SK-N-SH (cell line): ENCODE results near the gene MPO. TPM values are rescaled to one million over a fixed set of nuclear protein-coding genes. Genes with fewer than 3 reads are reported as not detected.

Experiments used
- CTCF ChIA-PET: fragments of 300-600, 350-600 bp; formaldehyde crosslinking; extraction: SDS; loops from one replicate; lab custom pipeline; 2021; lab: Yijun Ruan, JAX
- POLR2A ChIA-PET: fragments of 350-600 bp; sonication (Branson Sonifier 250); formaldehyde crosslinking; extraction: SDS; loops from one replicate; lab custom pipeline; 2020; ENCODE audit warnings: antibody characterized with exemption, inconsistent platforms; lab: Yijun Ruan, JAX
- DNase-seq: peaks from one replicate; pipeline ENCODE4 v3.0.0; 2012
- H2AFZ ChIP-seq: fragments of 200-600 bp; sonication (generic); 2 replicates; pipeline ENCODE4 v1.8.1; 2016; ENCODE audit warnings: antibody characterized with exemption, mild to moderate bottlenecking, low read depth
- H3F3A ChIP-seq: fragments of 200-600 bp; sonication (generic); replicated peaks from 2 replicates; pipeline ENCODE3; 2016; ENCODE audit warnings: antibody characterized with exemption, mild to moderate bottlenecking; ENCODE audit not compliant: insufficient read depth
- H3K27ac ChIP-seq, 2 experiments: fragments of 200-500 bp in 1 of 2; fragments of 200-600 bp in 1 of 2; sonication (Bioruptor generic) in 1 of 2; sonication (generic), shearing (Covaris generic) in 1 of 2; 2 replicates each; pipeline versions ENCODE4 v1.5.1 to v1.6.1; 2014 to 2016; ENCODE audit warnings: low read depth in 2 of 2, inconsistent platforms in 1 of 2, low read length in 1 of 2, mild to moderate bottlenecking in 1 of 2, mixed read lengths in 1 of 2
- H3K27me3 ChIP-seq: fragments of 200-600 bp; sonication (generic), shearing (Covaris generic); 2 replicates; pipeline ENCODE4 v1.6.1; 2016; ENCODE audit warnings: mixed run types; ENCODE audit not compliant: insufficient read depth
- H3K36me3 ChIP-seq, 2 experiments: fragments of 200-500 bp in 1 of 2; fragments of 200-600 bp in 1 of 2; sonication (Bioruptor generic) in 1 of 2; sonication (generic) in 1 of 2; replicated peaks in 1 of 2; 2 replicates each; pipeline versions ENCODE3 to v1.5.1; 2014 to 2016; ENCODE audit warnings: low read length in 1 of 2, mild to moderate bottlenecking in 1 of 2; ENCODE audit not compliant: insufficient read depth in 2 of 2, control insufficient read depth in 1 of 2
- H3K4me1 ChIP-seq, 2 experiments: fragments of 200-500 bp in 1 of 2; fragments of 200-600 bp in 1 of 2; sonication (Bioruptor generic) in 1 of 2; sonication (generic), shearing (Covaris generic) in 1 of 2; 2 replicates each; pipeline versions ENCODE4 v1.5.1 to v1.6.1; 2014 to 2016; ENCODE audit warnings: low read depth in 1 of 2, low read length in 1 of 2, mixed run types in 1 of 2; ENCODE audit not compliant: insufficient read depth in 2 of 2, control insufficient read depth in 1 of 2
- H3K4me2 ChIP-seq: fragments of 200-600 bp; sonication (generic), shearing (Covaris generic); 2 replicates; pipeline ENCODE4 v1.6.1; 2017; ENCODE audit warnings: mixed run types
- H3K4me3 ChIP-seq, 2 experiments: fragments of 200-500 bp in 1 of 2; fragments of 200-600 bp in 1 of 2; sonication (Bioruptor generic) in 1 of 2; sonication (generic), shearing (Covaris generic) in 1 of 2; 2 replicates each; pipeline versions ENCODE4 v1.5.1 to v1.8.1; 2014 to 2016; ENCODE audit warnings: low read depth in 2 of 2, inconsistent platforms in 1 of 2, low read length in 1 of 2, mild to moderate bottlenecking in 1 of 2, mixed read lengths in 1 of 2, moderate library complexity in 1 of 2
- H3K79me2 ChIP-seq: fragments of 200-600 bp; sonication (generic); 2 replicates; pipeline ENCODE4 v1.8.1; 2017; ENCODE audit warnings: mild to moderate bottlenecking; ENCODE audit not compliant: insufficient read depth
- H3K9ac ChIP-seq: fragments of 200-600 bp; sonication (generic); 2 replicates; pipeline ENCODE4 v1.6.1; 2017; ENCODE audit warnings: mixed run types
- H3K9me2 ChIP-seq: fragments of 200-600 bp; sonication (generic); 2 replicates; pipeline ENCODE4 v1.6.1; 2017; ENCODE audit warnings: mixed run types
- H3K9me3 ChIP-seq: fragments of 200-600 bp; sonication (generic); 2 replicates; pipeline ENCODE4 v1.6.1; 2017; ENCODE audit warnings: mixed run types, mild to moderate bottlenecking, moderate library complexity
- H4K20me1 ChIP-seq: fragments of 200-600 bp; sonication (generic); 2 replicates; pipeline ENCODE4 v1.6.1; 2017; ENCODE audit warnings: mild to moderate bottlenecking, mixed run types; ENCODE audit not compliant: insufficient read depth
- CHD2 ChIP-seq: fragments of 150-350 bp; IDR thresholded peaks from 2 replicates; pipeline ENCODE4 v1.6.1; 2018; ENCODE audit warnings: low read length; ENCODE audit not compliant: partially characterized antibody
- GATA2 ChIP-seq: sonication (generic); formaldehyde crosslinking; IDR thresholded peaks from 2 replicates; pipeline ENCODE4 v1.5.0; 2020; ENCODE audit warnings: mild to moderate bottlenecking, missing genetic modification reagents
- JUND ChIP-seq: IDR thresholded peaks from 2 replicates; pipeline ENCODE4 v1.4.0; 2012
- MXI1 ChIP-seq: IDR thresholded peaks from 2 replicates; pipeline ENCODE4 v1.6.1; 2012; ENCODE audit warnings: mild to moderate bottlenecking, low read depth, low read length, improper control_type of control experiment
- NFIC ChIP-seq: IDR thresholded peaks from 2 replicates; pipeline ENCODE4 v1.4.0; 2012; ENCODE audit warnings: borderline replicate concordance
- POLR2AphosphoS5 ChIP-seq: IDR thresholded peaks from 2 replicates; pipeline ENCODE4 v1.6.1; 2012; ENCODE audit warnings: low read depth, low read length
- RAD21 ChIP-seq: IDR thresholded peaks from 2 replicates; pipeline ENCODE4 v1.6.1; 2012; ENCODE audit warnings: mild to moderate bottlenecking, low read length
- RCOR1 ChIP-seq: fragments of 150-350 bp; IDR thresholded peaks from 2 replicates; pipeline ENCODE4 v1.6.1; 2017; ENCODE audit warnings: antibody characterized with exemption, low read length
- RFX5 ChIP-seq: IDR thresholded peaks from 2 replicates; pipeline ENCODE4 v1.6.1; 2012; ENCODE audit warnings: mild to moderate bottlenecking, improper control_type of control experiment, low read length
- RXRA ChIP-seq: IDR thresholded peaks from 2 replicates; pipeline ENCODE4 v1.4.0; 2012; ENCODE audit warnings: low read depth, mild to moderate bottlenecking, borderline replicate concordance
- SIN3A ChIP-seq: IDR thresholded peaks from 2 replicates; pipeline ENCODE4 v1.6.1; 2012; ENCODE audit warnings: low read depth, mild to moderate bottlenecking, low read length, moderate library complexity, borderline replicate concordance
- TAF1 ChIP-seq: IDR thresholded peaks from 2 replicates; pipeline ENCODE4 v1.6.1; 2012; ENCODE audit warnings: low read depth, mild to moderate bottlenecking, low read length, moderate library complexity, borderline replicate concordance
- whole genome bisulfite sequencing: methylation state at CpG from one replicate; pipeline ENCODE4 v1.1.6; 2017; ENCODE audit warnings: low lambda C conversion rate; 5-methylcytosine and 5-hydroxymethylcytosine counted together
- polyA plus RNA-seq, 3 experiments: library from polyadenylated mRNA; depleted of rRNA; stranded (reverse); fragments of >200 nt; gene quantifications; 2 replicates each; pipeline ENCODE4 v1.2.3, GENCODE V29; 2012
- TF ChIP-seq, protein P1 (sequence below): fragments of 200-600 bp; sonication (generic); IDR thresholded peaks from 2 replicates; pipeline ENCODE4 v1.6.1; 2017; ENCODE audit warnings: antibody characterized with exemption, mild to moderate bottlenecking, moderate library complexity
- TF ChIP-seq, protein P2 (sequence below): IDR thresholded peaks from 2 replicates; pipeline ENCODE4 v1.6.1; 2012; ENCODE audit warnings: mild to moderate bottlenecking, low read depth, low read length, moderate library complexity
- TF ChIP-seq, protein P3 (sequence below): IDR thresholded peaks from 2 replicates; pipeline ENCODE4 v1.4.0; 2012; ENCODE audit warnings: low read depth, borderline replicate concordance
- TF ChIP-seq, protein P4 (sequence below): IDR thresholded peaks from 2 replicates; pipeline ENCODE4 v1.4.0; 2012; ENCODE audit warnings: low read depth, borderline replicate concordance

The MPO gene
- polyA plus RNA-seq, 1 of the 3 experiments (the other 2 are of a cell fraction) = not detected

DNA sequence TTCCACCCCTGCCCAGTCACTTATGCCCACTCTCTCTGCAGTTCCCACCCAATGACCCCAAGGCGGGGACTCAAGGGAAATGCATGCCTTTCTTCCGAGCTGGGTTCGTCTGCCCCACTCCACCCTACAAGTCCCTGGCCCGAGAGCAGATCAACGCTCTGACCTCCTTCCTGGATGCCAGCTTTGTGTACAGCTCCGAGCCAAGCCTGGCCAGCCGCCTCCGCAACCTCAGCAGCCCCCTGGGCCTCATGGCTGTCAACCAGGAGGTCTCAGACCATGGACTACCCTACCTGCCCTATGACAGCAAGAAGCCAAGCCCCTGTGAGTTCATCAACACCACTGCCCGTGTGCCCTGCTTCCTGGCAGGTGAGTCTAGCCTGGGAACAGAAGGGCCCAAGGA is 28.6 kb downstream of the MPO start:
- Histone ChIP-seq H3K4me2 (no peak overlapping the region), H3K27me3 (peaks cover 53% of the 10 kb centered on the region), H3K9ac (no peak overlapping the region), H3K79me2 (no peaks in the 10 kb centered on the region), H3K4me1 (peaks cover 0 to 8% of the 10 kb centered on the region in 2 experiments; a peak in 1 of 4 replicates), H3K36me3 (no peaks in the 10 kb centered on the region), H2AFZ (no peak overlapping the region), H3K9me2 (no peaks in the 10 kb centered on the region), H3F3A (no peaks in the 10 kb centered on the region), H3K9me3 (no peaks in the 10 kb centered on the region), H4K20me1 (no peaks in the 10 kb centered on the region), H3K27ac (no peak overlapping the region), H3K4me3 (no peak overlapping the region)
- no peak for DNase-seq
- CTCF ChIA-PET = interaction anchor here (0.7 to 4.0 kb wide), 8 partner anchors 10 to 196 kb away, joined by 3 to 73 read pairs (median 3); partner anchors contain the start of gene LPO
- TF ChIP-seq, protein P1, sequence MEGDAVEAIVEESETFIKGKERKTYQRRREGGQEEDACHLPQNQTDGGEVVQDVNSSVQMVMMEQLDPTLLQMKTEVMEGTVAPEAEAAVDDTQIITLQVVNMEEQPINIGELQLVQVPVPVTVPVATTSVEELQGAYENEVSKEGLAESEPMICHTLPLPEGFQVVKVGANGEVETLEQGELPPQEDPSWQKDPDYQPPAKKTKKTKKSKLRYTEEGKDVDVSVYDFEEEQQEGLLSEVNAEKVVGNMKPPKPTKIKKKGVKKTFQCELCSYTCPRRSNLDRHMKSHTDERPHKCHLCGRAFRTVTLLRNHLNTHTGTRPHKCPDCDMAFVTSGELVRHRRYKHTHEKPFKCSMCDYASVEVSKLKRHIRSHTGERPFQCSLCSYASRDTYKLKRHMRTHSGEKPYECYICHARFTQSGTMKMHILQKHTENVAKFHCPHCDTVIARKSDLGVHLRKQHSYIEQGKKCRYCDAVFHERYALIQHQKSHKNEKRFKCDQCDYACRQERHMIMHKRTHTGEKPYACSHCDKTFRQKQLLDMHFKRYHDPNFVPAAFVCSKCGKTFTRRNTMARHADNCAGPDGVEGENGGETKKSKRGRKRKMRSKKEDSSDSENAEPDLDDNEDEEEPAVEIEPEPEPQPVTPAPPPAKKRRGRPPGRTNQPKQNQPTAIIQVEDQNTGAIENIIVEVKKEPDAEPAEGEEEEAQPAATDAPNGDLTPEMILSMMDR = no peak
- no peak for TF ChIP-seq TAF1
- POLR2A ChIA-PET = no interaction called here
- WGBS = 32% methylated on average over 9 of the region's 9 CpGs

DNA sequence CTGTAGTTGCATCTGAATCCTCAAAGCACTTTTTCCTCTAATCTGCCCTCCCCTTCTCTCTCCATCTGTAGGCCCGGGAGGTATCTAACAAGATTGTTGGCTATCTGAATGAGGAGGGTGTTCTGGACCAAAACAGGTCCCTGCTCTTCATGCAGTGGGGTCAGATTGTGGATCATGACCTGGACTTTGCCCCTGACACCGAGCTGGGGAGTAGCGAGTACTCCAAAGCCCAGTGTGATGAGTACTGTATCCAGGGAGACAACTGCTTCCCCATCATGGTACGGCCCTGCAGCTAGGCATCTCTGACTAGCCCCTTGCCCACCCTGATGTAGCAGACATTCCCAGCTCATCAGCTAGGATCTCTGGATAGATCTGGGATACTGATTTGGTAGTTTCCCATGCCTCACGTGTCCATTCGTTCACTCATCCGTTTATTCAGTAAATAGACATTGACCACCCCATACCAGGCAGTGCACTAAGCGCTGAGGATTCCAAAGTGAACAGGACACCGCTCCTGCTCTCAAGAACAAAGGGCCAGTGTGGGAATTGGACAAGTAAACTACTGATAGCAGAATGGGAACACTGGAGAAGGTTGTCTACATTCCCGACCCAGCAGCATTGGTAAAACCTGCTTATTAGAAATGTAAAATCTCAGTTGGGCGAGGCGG is 30.3 kb downstream of the MPO start:
- H3K27me3 ChIP-seq = peaks cover 69% of the 10 kb centered on the region
- CTCF ChIA-PET = interaction anchor here (0.6 to 4.7 kb wide), 64 partner anchors 8 to 1057 kb away, joined by 3 to 73 read pairs (median 6); partner anchors contain the start of genes LPO, MKS1, OR4D1 and RNF43
- TF ChIP-seq, protein P2, sequence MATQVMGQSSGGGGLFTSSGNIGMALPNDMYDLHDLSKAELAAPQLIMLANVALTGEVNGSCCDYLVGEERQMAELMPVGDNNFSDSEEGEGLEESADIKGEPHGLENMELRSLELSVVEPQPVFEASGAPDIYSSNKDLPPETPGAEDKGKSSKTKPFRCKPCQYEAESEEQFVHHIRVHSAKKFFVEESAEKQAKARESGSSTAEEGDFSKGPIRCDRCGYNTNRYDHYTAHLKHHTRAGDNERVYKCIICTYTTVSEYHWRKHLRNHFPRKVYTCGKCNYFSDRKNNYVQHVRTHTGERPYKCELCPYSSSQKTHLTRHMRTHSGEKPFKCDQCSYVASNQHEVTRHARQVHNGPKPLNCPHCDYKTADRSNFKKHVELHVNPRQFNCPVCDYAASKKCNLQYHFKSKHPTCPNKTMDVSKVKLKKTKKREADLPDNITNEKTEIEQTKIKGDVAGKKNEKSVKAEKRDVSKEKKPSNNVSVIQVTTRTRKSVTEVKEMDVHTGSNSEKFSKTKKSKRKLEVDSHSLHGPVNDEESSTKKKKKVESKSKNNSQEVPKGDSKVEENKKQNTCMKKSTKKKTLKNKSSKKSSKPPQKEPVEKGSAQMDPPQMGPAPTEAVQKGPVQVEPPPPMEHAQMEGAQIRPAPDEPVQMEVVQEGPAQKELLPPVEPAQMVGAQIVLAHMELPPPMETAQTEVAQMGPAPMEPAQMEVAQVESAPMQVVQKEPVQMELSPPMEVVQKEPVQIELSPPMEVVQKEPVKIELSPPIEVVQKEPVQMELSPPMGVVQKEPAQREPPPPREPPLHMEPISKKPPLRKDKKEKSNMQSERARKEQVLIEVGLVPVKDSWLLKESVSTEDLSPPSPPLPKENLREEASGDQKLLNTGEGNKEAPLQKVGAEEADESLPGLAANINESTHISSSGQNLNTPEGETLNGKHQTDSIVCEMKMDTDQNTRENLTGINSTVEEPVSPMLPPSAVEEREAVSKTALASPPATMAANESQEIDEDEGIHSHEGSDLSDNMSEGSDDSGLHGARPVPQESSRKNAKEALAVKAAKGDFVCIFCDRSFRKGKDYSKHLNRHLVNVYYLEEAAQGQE = no peak
- TF ChIP-seq JUND (no peak), RXRA (no peak), RAD21 (no peak), RFX5 (no peak), CHD2 (no peak), RCOR1 (no peak), POLR2AphosphoS5 (no peak), SIN3A (no peak), MXI1 (no peak), GATA2 (CRISPR knock-in tag) (no peak), NFIC (no peak)
- TF ChIP-seq, protein P3, sequence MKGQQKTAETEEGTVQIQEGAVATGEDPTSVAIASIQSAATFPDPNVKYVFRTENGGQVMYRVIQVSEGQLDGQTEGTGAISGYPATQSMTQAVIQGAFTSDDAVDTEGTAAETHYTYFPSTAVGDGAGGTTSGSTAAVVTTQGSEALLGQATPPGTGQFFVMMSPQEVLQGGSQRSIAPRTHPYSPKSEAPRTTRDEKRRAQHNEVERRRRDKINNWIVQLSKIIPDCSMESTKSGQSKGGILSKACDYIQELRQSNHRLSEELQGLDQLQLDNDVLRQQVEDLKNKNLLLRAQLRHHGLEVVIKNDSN = no peak
- TF ChIP-seq, protein P4, sequence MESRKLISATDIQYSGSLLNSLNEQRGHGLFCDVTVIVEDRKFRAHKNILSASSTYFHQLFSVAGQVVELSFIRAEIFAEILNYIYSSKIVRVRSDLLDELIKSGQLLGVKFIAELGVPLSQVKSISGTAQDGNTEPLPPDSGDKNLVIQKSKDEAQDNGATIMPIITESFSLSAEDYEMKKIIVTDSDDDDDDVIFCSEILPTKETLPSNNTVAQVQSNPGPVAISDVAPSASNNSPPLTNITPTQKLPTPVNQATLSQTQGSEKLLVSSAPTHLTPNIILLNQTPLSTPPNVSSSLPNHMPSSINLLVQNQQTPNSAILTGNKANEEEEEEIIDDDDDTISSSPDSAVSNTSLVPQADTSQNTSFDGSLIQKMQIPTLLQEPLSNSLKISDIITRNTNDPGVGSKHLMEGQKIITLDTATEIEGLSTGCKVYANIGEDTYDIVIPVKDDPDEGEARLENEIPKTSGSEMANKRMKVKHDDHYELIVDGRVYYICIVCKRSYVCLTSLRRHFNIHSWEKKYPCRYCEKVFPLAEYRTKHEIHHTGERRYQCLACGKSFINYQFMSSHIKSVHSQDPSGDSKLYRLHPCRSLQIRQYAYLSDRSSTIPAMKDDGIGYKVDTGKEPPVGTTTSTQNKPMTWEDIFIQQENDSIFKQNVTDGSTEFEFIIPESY = no peak

More for the DNA sequence above, 30.3 kb downstream of the MPO start:
- no peak for DNase-seq
- WGBS = 74% methylated on average over 12 of the region's 12 CpGs
- H3K79me2 ChIP-seq = no peaks in the 10 kb centered on the region
- H3K36me3 ChIP-seq = no peaks in the 10 kb centered on the region
- no peaks in the 10 kb centered on the region for H3K9me2 ChIP-seq
- no peaks in the 10 kb centered on the region for H4K20me1 ChIP-seq
- no peak overlapping the region for H3K4me3 ChIP-seq
- no peaks in the 10 kb centered on the region for H3K9me3 ChIP-seq
- no peak overlapping the region for H3K27ac ChIP-seq
- H3K9ac ChIP-seq = no peak overlapping the region
- H3F3A ChIP-seq = no peaks in the 10 kb centered on the region
- no peak overlapping the region for H3K4me2 ChIP-seq
- no peak overlapping the region for H2AFZ ChIP-seq
- POLR2A ChIA-PET = interaction anchor here (0.6 kb wide), 1 partner anchor 257 kb away, joined by 3 read pairs; no protein-coding TSS in a partner anchor
- H3K4me1 ChIP-seq = peaks cover 0 to 8% of the 10 kb centered on the region in 2 experiments; a peak in 1 of 4 replicates
